Breast epithelium (tissue), 4 donors: ENCODE data around the gene CSTF2T. TPM values are rescaled to one million over a fixed set of nuclear protein-coding genes. Genes with fewer than 3 reads are reported as not detected.

Source experiments
- DNase-seq, 2 donors: peaks; one replicate each; pipeline ENCODE4 v3.0.0-alpha.2; 2019; ENCODE audit warnings: low spot score in 2 of 2
- H3K27ac ChIP-seq, 2 donors: fragments of 200-600 bp; sonication (generic) in 1 of 2; one replicate each; pipeline ENCODE4 v1.5.1; 2016 to 2019; ENCODE audit warnings: mild to moderate bottlenecking in 1 of 2
- H3K27me3 ChIP-seq, 2 donors: fragments of 200-600 bp; sonication (generic) in 1 of 2; one replicate each; pipeline versions ENCODE4 v1.5.1 to v1.6.0; 2017 to 2019; ENCODE audit warnings: control low read depth in 1 of 2, mild to moderate bottlenecking in 1 of 2
- H3K36me3 ChIP-seq: fragments of 200-600 bp; one replicate; pipeline ENCODE4 v1.5.1; 2019
- H3K4me1 ChIP-seq, 2 donors: fragments of 200-600 bp; sonication (generic); one replicate each; pipeline ENCODE4 v1.5.1; 2016 to 2019; ENCODE audit warnings: control low read depth in 1 of 2
- H3K4me3 ChIP-seq, 3 donors: fragments of 200-600 bp; sonication (generic); 1 replicate in 2 of 3; 2 replicates in 1 of 3; pipeline ENCODE4 v1.5.1; 2016 to 2019; ENCODE audit warnings: mild to moderate bottlenecking in 3 of 3, moderate library complexity in 2 of 3
- H3K9me3 ChIP-seq, 2 donors: fragments of 200-600 bp; sonication (generic) in 1 of 2; one replicate each; pipeline ENCODE4 v1.5.1; 2016 to 2019; ENCODE audit warnings: control low read depth in 1 of 2
- POLR2A ChIP-seq: fragments of 450-650 bp; IDR thresholded peaks from one replicate; pipeline ENCODE4 v1.6.1; 2016; ENCODE audit warnings: antibody characterized with exemption, mild to moderate bottlenecking, moderate library complexity
- POLR2AphosphoS5 ChIP-seq, 3 donors: sonication (generic); formaldehyde crosslinking; IDR thresholded peaks; one replicate each; pipeline ENCODE4 v1.6.1; 2017; ENCODE audit warnings: antibody characterized with exemption in 3 of 3
- intact Hi-C: fragments of 100-400 bp; cut with DNase I; formaldehyde crosslinking; loops from one replicate; pipeline ENCODE4 v1.15.1; 2023; ENCODE audit warnings: low total_unique reads
- total RNA-seq, 3 donors: library from RNA; depleted of rRNA; stranded (reverse); fragments of >200 nt; gene quantifications; one replicate each; pipeline ENCODE4 v1.1.0, GENCODE V29; 2016
- TF ChIP-seq, protein P1 (sequence below), 3 donors: fragments of 450-650 bp; IDR thresholded peaks; one replicate each; pipeline ENCODE4 v1.5.1; 2016 to 2017; ENCODE audit warnings: antibody characterized with exemption in 3 of 3, mild to moderate bottlenecking in 3 of 3, moderate library complexity in 3 of 3

Gene CSTF2T
- total RNA-seq, 3 donors from 2014 or later: 22.8 to 24.6 (median 23.2) TPM

GRCh38 chr10:51675088-51675487 lies 24.3 kb downstream of the CSTF2T start:
- H3K27me3 ChIP-seq: no peaks in the 10 kb centered on the region
- TF ChIP-seq POLR2AphosphoS5 (IDR thresholded peaks at IDR 0.05) (no peak), POLR2A (no peak)
- TF ChIP-seq, protein P1, sequence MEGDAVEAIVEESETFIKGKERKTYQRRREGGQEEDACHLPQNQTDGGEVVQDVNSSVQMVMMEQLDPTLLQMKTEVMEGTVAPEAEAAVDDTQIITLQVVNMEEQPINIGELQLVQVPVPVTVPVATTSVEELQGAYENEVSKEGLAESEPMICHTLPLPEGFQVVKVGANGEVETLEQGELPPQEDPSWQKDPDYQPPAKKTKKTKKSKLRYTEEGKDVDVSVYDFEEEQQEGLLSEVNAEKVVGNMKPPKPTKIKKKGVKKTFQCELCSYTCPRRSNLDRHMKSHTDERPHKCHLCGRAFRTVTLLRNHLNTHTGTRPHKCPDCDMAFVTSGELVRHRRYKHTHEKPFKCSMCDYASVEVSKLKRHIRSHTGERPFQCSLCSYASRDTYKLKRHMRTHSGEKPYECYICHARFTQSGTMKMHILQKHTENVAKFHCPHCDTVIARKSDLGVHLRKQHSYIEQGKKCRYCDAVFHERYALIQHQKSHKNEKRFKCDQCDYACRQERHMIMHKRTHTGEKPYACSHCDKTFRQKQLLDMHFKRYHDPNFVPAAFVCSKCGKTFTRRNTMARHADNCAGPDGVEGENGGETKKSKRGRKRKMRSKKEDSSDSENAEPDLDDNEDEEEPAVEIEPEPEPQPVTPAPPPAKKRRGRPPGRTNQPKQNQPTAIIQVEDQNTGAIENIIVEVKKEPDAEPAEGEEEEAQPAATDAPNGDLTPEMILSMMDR (IDR thresholded peaks at IDR 0.05): no peak

DNA sequence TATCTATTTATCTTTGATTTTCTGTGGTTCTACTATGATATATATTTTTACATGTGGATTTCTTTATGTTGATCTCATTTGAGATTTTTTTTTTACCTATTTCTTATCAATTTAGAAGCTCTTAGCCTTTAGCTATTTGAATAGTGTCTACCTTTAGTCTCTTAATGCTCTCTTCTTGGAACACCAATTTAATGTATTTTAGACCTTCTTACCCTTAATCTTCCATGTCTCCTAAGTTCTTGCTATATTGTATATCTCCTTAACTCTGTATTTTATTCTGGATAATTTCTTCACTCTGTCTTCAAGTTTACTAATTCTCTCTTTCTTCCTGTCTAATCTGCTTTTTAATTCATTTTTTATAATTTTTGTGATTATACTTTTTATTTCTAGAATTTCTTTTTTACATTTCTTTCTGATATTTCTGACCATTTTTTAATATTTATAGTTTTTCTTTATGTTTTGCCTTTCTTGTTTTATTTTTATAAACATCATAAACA lies 27.3 kb downstream of the CSTF2T start:
- H3K27me3 ChIP-seq: no peaks in the 10 kb centered on the region
- peaks cover 0 to 8% of the 10 kb centered on the region in 2 donors for H3K9me3 ChIP-seq
- TF ChIP-seq, protein P1 (IDR thresholded peaks at IDR 0.05): no peak
- TF ChIP-seq POLR2AphosphoS5 (IDR thresholded peaks at IDR 0.05) (no peak), POLR2A (no peak)
- H3K4me3 ChIP-seq: no peak overlapping the region
- H3K27ac ChIP-seq: no peak overlapping the region
- no peaks in the 10 kb centered on the region for H3K4me1 ChIP-seq
- no peak for DNase-seq
- H3K36me3 ChIP-seq: no peaks in the 10 kb centered on the region
- intact Hi-C loops: no loop called here

More at GRCh38 chr10:51675088-51675487, 24.3 kb downstream of the CSTF2T start:
- Histone ChIP-seq H3K4me1 (no peaks in the 10 kb centered on the region), H3K9me3 (peaks cover 0 to 8% of the 10 kb centered on the region in 2 donors), H3K27ac (no peak overlapping the region), H3K4me3 (no peak overlapping the region), H3K36me3 (no peaks in the 10 kb centered on the region)
- intact Hi-C loops: no loop called here
- no peak for DNase-seq

- Histone ChIP-seq H3K4me1 (no peaks in the 10 kb centered on the region), H3K4me3 (no peak overlapping the region), H3K9me3 (peaks cover 0 to 8% of the 10 kb centered on the region in 2 donors), H3K27ac (no peak overlapping the region), H3K27me3 (no peaks in the 10 kb centered on the region), H3K36me3 (no peaks in the 10 kb centered on the region)
- no peak for DNase-seq
- no peak for TF ChIP-seq POLR2A
- TF ChIP-seq POLR2AphosphoS5 (IDR thresholded peaks at IDR 0.05): no peak
- TF ChIP-seq, protein P1 (IDR thresholded peaks at IDR 0.05): no peak
- intact Hi-C loops: loop anchor here (5.0 kb wide), 1 partner anchor 442 kb away; no protein-coding TSS in a partner anchor
Measured at GRCh38 chr10:51669041-51669440, 30.4 kb downstream of the CSTF2T start.

GRCh38 chr10:51668336-51668689 lies 31.1 kb downstream of the CSTF2T start:
- no peak for TF ChIP-seq POLR2AphosphoS5 (IDR thresholded peaks at IDR 0.05)
- TF ChIP-seq, protein P1 (IDR thresholded peaks at IDR 0.05): no peak
- TF ChIP-seq POLR2A: no peak
- no peak for DNase-seq
- H3K4me3 ChIP-seq: no peak overlapping the region
- intact Hi-C loops: loop anchor here (5.0 kb wide), 1 partner anchor 441 kb away; no protein-coding TSS in a partner anchor
- H3K4me1 ChIP-seq: no peaks in the 10 kb centered on the region
- H3K9me3 ChIP-seq: peaks cover 0 to 8% of the 10 kb centered on the region in 2 donors
- peaks cover 3% of the 10 kb centered on the region for H3K36me3 ChIP-seq
- no peaks in the 10 kb centered on the region for H3K27me3 ChIP-seq
- H3K27ac ChIP-seq: no peak overlapping the region

GRCh38 chr10:51667678-51668335 lies 31.6 kb downstream of the CSTF2T start:
- no peak overlapping the region for H3K27ac ChIP-seq
- intact Hi-C loops: loop anchor here (5.0 kb wide), 1 partner anchor 441 kb away; no protein-coding TSS in a partner anchor
- DNase-seq: no peak

More at GRCh38 chr10:51667678-51668335, 31.6 kb downstream of the CSTF2T start:
- H3K36me3 ChIP-seq: peaks cover 3% of the 10 kb centered on the region
- no peaks in the 10 kb centered on the region for H3K4me1 ChIP-seq
- H3K4me3 ChIP-seq: no peak overlapping the region
- H3K27me3 ChIP-seq: no peaks in the 10 kb centered on the region
- H3K9me3 ChIP-seq: peaks cover 0 to 8% of the 10 kb centered on the region in 2 donors
- no peak for TF ChIP-seq POLR2A
- TF ChIP-seq, protein P1 (IDR thresholded peaks at IDR 0.05): no peak
- TF ChIP-seq POLR2AphosphoS5 (IDR thresholded peaks at IDR 0.05): no peak
